Measurements from ENCODE around the gene SLC25A30. TPM values are rescaled to one million over a fixed set of nuclear protein-coding genes. Genes with fewer than 3 reads are reported as not detected.

The SLC25A30 gene
- total and polyA plus RNA-seq, 2 of the 13 experiments (the other 11 are each of a cell fraction or from before 2014, with no cell fraction given): 19.6 to 22.5 TPM

DNA sequence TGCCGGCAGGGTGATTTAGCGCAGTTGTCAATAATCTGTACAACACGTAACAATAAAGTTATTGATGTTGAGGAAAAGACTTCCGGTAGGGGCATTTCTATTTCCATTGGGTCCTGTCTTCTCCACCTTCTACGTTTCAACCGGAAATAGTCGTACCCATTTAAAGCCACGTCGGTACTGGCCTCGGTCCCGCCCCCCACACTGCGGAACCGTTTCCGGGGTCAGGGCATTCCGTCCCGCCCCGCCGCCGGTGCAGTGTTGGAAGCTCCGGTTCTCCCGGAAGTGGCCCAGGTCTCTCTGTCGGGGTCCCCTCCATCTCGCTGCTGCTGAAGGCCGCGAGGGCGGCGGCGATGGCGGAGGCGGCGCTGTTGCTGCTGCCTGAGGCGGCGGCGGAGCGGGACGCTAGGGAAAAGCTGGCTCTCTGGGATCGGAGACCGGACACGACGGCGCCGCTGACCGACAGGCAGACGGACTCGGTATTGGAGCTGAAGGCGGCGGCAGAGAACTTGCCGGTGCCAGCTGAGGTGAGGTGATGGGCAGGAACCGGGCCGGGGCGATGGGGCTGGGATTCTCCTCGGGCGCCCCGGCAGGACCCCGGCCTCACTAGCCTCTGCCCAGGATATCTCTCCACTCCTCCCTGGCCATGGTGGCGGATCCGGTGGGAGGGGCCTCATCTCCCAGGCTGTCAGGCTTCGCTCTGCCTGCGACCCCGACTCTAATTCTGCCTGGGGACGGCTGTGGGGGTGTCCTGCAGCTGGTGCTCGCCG lies 46.7 kb upstream of the SLC25A30 start, which contains the start of gene COG3 (continued):
- TF ChIP-seq, protein P1, sequence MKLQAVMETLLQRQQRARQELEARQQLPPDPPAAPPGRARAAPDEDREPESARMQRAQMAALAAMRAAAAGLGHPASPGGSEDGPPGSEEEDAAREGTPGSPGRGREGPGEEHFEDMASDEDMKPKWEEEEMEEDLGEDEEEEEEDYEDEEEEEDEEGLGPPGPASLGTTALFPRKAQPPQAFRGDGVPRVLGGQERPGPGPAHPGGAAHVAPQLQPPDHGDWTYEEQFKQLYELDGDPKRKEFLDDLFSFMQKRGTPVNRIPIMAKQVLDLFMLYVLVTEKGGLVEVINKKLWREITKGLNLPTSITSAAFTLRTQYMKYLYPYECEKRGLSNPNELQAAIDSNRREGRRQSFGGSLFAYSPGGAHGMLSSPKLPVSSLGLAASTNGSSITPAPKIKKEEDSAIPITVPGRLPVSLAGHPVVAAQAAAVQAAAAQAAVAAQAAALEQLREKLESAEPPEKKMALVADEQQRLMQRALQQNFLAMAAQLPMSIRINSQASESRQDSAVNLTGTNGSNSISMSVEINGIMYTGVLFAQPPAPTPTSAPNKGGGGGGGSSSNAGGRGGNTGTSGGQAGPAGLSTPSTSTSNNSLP (IDR thresholded peaks at IDR 0.05; ENCODE audit: low read depth, low read length): peak; percentile 97
- TF ChIP-seq ZFX (CRISPR knock-in tag; IDR thresholded peaks at IDR 0.05; ENCODE audit: low read depth): peak; percentile 77
- 0 out of 2 replicates have a peak, but pooled peaks have one; percentile 23 for TF ChIP-seq MTA1 (CRISPR knock-in tag; IDR thresholded peaks at IDR 0.05; ENCODE audit: borderline replicate concordance)
- peak; percentile 73 for TF ChIP-seq ZNF709 (CRISPR knock-in tag; IDR thresholded peaks at IDR 0.05)
- TF ChIP-seq ZBTB20 (CRISPR knock-in tag; IDR thresholded peaks at IDR 0.05; ENCODE audit: borderline replicate concordance, low read depth): no peak
- no peak for TF ChIP-seq ZNF274 (CRISPR knock-in tag; IDR thresholded peaks at IDR 0.05)
- TF ChIP-seq CENPT (CRISPR knock-in tag; IDR thresholded peaks at IDR 0.05; ENCODE audit: low read depth): no peak
- no peak for TF ChIP-seq CSRNP2 (CRISPR knock-in tag; conservative IDR thresholded peaks at IDR 0.05; ENCODE audit: low read depth)
- no peak for TF ChIP-seq TEF (CRISPR knock-in tag; IDR thresholded peaks at IDR 0.05)
- TF ChIP-seq ZNF335 (CRISPR knock-in tag; IDR thresholded peaks at IDR 0.05): no peak; the same call in 1 of the 2 replicates
- TF ChIP-seq TBX2 (CRISPR knock-in tag; IDR thresholded peaks at IDR 0.05; ENCODE audit: borderline replicate concordance): peak; percentile 46; the same call in 1 of the 2 replicates
- 0 out of 2 replicates have a peak, but pooled peaks have one; percentile 22 for TF ChIP-seq TFDP1 (CRISPR knock-in tag; IDR thresholded peaks at IDR 0.05; ENCODE audit: borderline replicate concordance)
- 0 out of 2 replicates have a peak, but pooled peaks have one; percentile 18 for TF ChIP-seq MYPOP (CRISPR knock-in tag; IDR thresholded peaks at IDR 0.05)
- TF ChIP-seq YEATS4 (CRISPR knock-in tag; IDR thresholded peaks at IDR 0.05; ENCODE audit: borderline replicate concordance): peak; percentile 94
- no peak for TF ChIP-seq HNRNPH1 (optimal IDR thresholded peaks at IDR 0.05; ENCODE audit: low read depth, low read length)
- TF ChIP-seq TBP (CRISPR knock-in tag; IDR thresholded peaks at IDR 0.05): no peak
- no peak for TF ChIP-seq ZNF512B (CRISPR knock-in tag; IDR thresholded peaks at IDR 0.05; ENCODE audit: borderline replicate concordance)
- TF ChIP-seq ZNF124 (CRISPR knock-in tag; IDR thresholded peaks at IDR 0.05): peak; percentile 69; the same call in 1 of the 2 replicates
- 0 out of 2 replicates have a peak, but pooled peaks have one; percentile 41 for TF ChIP-seq JUND (CRISPR knock-in tag; IDR thresholded peaks at IDR 0.05)

Measured in HepG2 (cell line).